Middle frontal gyrus (tissue), 1 donor: ENCODE results near the gene CPN1.
"Not testable (repeated sequence)": the region's sequence is repeated elsewhere in the genome, so short reads cannot be mapped to it uniquely, and the experiment has no call there.

ENCODE experiments used
- DNase-seq: peaks from one replicate; pipeline ENCODE4 v3.0.0-alpha.2; 2015; ENCODE audit warnings: low spot score; ENCODE audit errors: extremely low spot score

CPN1 gene

GRCh38 chr10:100082276-100082675, 607 bp upstream of the CPN1 start:
- not testable (repeated sequence) for DNase-seq

- DNase-seq, result no peak
Measured at GRCh38 chr10:100076750-100077149, 4.9 kb downstream of the CPN1 start.

- DNase-seq, result no peak
Measured at GRCh38 chr10:100075426-100076220, 6.0 kb downstream of the CPN1 start.

DNA sequence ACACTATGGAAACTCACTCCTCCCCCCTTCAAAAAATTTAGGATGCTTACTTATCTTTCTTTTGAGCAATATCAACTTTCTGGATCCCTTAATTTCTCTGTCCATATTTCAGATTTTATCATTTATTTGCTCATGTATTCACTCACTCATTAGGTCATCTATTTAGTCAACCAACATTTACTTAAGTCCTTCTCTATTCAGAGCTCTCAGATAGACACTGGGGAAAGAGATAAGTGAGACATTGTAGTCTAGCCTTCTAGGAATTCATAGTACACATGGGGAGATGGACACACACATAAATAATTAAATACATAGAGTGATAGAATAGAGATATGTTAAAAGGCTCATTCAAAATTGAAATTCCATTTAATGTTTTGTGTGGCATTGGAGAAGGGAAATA, 9.2 kb downstream of the CPN1 start:
- no peak for DNase-seq

DNA sequence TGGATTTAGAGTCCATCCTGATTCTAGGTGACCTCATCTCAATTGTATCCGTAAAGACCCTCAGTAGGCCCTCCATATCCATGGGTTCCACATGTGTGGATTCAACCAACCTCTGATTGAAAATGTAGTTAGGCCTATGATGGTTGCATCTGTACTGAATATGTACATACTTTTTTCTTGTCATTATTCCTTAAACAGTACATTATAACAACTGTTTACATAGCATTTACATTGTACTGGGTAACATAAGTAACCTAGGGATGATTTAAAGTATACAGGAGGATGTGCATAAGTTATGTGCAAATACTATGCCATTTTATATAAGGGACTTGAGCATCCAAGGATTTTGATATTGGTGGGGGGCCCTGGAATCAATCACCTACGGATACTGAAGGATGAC, 10.1 kb downstream of the CPN1 start:
- no peak for DNase-seq

DNA sequence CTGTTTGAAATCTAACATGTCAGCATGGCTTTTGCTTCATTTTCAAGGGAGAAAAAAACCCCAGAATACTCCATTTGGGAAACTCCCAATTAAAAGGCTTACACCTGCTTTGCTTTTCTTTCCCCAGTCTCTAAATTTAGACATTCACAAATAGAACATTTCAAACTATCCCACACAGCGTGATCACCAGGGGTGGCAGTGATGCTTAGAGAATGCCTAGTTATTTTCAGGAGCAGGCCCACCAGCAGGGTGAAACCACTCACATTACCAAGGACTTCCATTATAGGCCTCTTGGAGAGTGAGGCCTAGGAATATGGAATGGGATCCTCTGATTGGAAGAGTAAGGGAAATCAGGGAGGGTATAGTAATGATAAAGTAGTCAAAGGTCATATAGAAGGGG, 14.2 kb downstream of the CPN1 start:
- DNase-seq, result no peak

GRCh38 chr10:100065084-100065660, 16.5 kb downstream of the CPN1 start:
- DNase-seq, result no peak

GRCh38 chr10:100061401-100061800, 20.3 kb downstream of the CPN1 start:
- no peak for DNase-seq

DNA sequence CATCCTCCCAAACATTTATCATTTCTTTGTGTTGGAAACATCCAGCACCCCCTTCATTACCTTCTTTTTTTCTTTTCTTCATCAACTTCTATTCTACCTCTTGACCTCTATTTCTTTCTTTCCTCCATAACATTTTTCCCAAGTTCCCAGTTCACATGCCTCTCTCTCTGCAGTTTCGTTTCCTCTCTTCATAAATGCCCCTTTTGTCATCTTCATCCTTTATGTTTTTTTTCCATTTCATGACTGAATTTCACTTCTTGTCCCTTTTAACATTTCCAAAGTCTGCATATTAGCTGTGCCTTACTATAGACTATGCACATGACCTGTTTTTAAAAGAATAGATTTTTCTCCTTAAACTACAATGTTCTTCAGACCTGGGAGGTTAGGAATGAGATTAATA, 23.7 kb downstream of the CPN1 start:
- DNase-seq, result no peak

DNA sequence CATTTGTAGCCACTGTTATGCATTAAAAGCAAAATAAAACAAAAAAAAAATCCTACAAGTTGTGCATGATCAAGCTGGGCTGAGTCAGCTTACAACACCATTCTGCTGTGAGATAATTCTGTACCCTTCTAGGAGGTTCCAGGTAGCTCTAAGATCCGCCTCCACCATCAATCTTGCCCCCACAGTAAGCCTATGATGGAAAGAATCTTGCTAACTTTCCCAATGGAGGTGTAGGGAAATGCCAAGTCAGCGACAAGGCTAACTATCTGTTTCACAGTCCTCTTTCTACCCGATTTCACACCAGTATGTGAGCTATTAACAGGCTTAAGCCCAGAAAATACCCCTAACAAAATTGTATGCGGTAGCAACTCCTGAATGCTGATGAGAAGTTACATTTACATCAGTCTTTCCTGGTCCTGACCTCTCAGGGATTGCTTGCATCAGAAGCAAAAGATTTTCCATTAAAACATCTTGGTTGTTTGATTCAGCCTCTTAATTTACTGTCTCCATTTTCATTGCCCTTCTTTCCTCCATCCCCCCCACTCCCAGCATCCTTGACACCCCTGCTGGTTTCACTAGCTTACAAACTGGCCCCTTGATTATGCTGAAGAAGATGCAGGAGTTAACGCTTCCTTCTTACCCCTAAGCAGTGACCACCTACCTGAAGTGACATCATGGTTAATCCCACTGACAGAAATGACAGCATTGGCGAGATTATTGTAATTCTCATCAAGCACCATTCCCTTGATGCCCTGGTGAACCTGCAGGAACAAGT, 27.8 kb downstream of the CPN1 start:
- DNase-seq, result no peak

DNA sequence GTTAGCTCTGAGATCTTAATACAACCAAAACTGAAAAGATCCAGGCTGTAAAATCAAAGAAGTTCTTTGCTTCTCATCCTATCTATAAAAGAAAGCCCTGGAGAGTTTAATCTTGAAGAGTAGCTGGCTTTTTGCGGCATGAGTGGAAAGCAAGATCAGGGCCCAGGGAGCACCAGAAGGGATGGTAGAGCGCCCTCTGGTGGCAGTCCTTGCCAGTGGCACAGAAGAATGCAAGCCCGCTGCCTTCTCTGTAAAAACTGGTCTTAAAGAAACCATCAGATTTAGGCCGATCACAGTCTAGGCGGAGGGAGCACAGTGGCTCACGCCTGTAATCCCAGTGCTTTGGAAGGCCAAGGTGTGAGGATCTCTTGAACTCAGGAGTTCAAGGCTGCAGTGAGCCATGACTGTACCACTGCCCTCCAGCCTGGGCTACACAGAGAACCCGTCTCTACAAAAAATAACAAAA, 35.6 kb downstream of the CPN1 start:
- peak; percentile 70 for DNase-seq

GRCh38 chr10:100045592-100045991, 36.1 kb downstream of the CPN1 start:
- no peak for DNase-seq

- no peak for DNase-seq
Measured at GRCh38 chr10:100043796-100044195, 37.9 kb downstream of the CPN1 start.

DNA sequence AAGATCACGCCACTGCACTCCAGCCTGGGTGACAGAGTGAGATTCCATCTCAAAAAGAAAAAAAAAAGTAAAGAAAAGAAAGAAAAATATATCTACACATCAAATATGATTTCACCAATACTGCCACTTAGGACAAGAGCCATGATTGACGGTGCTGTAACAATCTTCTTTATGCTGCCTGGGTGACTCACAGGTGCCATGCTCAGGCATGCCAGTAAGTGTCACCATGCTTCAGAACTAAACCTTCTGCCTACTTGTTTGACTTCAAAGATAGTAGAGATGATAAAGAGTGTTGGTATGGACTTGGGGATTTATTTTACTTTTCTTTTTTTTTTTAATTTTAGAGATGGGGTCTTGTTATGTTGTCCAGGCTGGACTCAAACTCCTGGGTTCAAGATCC, 38.3 kb downstream of the CPN1 start:
- no peak for DNase-seq

DNA sequence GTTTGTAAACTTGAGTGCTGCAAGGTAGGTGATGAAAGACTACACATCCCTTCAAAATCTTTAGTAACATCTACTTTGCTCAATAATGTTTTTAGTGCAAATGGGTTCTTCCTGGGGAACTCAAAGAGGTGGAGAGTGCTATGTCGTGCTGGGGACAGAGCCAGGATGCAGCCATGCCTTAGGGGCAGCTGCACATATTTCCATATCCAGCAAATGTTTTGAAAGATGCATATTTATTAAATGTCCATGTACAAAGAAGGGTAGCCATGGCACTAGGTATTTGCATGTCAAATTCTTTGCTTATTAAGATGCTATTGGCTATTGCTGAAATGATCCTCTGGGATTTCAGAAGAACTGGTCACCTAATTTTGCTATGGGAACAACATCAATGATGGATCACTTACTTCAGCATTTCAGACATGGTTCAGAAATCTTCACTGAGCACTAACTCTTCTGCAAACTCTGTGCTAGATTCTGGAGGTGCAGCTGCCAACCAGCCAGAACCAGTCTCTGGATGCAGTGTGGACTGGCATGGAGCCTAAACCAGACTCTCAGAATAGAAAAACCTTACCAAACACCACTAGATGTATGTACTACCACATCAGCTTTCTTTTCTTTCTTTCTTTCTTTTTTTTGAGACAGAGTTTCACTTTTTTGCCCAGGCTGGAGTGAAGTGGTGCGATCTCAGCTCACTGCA, 40.2 kb downstream of the CPN1 start:
- DNase-seq, result no peak

- no peak for DNase-seq
Measured at GRCh38 chr10:100038561-100039071, 43.1 kb downstream of the CPN1 start.

DNA sequence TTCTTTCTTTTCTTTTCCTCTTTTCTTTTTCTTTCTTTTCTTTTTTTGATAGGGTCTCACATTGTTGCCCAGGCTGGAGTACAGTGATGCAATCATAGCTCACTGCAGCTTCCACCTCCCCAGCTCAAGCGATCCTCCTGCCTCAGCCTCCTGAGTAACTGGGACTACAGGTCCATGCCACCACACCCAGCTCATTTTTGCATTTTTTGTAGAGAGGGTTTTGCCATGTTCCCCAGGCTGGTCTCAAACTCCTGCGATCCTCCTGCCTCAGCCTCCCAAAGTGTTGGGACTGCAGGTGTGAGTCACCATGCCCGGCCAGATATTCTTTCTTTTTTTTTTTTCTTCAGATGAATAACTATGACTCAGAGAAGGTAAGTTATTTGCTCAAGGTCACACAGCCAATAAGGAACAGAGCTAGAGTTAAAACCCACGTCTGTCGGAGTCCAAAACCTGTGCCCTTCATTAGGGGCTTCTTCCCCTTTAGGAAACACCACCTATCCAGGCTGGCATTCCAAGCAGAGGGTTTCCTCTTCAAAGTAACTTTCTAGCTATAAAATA, 43.8 kb downstream of the CPN1 start:
- DNase-seq, result no peak

DNA sequence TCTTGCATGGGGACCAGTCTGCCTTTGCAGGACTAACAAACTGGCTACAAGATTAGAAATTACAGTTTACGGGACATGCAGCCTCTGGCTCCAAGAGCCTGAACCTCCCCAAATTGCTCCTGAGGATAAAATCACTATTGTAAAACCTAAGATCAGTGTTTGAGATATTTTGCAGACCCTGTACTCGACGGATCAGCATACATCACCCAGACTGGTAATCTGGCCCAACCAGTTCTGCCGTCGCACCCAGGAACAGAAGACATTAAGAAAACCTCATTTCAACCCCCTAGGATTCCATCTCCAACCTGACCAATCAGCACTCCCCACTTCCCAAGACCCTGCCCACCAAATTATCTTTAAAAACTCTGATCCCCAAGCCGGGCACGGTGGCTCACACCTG, 44.8 kb downstream of the CPN1 start:
- DNase-seq, result no peak

GRCh38 chr10:100033766-100034418, 47.8 kb downstream of the CPN1 start:
- DNase-seq, result no peak

DNA sequence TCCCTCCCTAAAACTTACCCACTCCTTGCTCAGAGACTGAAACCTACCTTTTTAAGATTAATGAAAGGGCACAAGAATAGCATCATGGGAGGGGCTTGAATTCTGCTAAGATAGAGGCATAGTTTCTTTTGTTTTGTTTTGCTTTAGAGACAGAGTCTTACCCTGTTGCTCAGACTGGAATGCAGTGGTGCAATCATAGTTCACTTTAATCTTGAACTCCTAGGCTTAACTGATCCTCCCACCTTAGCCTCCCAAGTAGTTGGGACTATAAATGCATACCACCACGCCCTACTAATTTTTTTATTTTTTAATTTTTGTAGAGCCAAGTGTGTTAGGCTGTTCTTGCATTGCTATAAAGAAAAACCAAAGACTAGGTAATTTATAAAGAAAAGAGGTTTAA, 54.3 kb downstream of the CPN1 start:
- DNase-seq, result no peak

DNA sequence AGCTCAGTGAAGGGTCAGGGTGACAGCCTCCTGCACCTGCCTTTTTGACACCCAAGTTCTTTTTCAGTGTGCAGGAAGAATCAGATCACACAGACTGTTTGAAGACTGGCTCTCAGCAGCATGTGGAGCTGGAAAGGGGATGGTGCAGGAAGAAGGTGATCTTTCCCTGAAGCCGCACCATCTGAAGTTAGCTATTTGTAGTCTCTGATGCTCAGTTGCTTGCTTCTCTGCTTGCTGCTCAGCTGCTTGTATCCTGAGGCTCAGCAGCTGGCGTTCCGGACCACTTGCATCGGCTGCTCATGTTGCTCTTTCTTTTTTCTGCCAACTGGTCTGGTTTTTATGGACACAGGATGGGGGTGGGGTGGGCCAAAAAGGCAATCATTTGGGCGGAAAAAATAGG, 56.1 kb downstream of the CPN1 start:
- no peak for DNase-seq
